ENCODE results near the gene EHMT1.

DNA sequence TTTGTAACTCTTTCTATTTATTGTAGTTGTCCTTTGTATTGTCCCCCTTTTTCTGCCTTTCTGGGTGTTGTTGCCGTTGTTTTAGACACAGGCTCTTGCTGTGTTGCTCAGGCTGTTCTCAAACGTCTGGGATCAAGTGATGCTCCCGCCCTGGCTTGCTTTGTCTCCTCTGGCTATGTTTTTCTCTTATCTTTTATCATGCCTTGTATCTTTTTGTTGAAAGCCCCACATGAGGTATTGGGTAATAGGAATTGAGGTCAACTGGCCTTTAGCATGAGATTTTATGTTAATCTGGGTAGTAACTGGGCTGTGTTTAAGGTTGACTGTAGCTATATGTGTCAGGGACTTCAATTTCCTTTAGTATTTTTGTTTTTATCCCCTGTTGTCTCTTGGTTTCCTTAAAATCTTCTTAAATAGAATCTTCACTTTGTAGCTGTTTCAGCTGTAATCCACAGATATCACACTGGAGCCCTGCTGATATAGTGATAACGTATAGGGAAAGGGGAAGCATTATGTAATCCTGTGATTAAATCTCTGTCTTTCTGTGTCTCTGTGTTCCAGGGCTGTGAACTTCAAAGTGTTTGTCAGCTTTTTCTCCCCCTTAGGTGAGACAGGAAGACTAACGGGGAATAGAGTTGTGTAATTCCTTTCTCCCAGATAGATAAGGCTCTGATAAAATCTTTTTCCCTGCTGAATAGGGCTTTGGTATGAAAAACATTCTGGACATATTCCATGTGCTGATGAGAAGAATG is 232.9 kb downstream of the EHMT1 start:
- TF ChIP-seq, protein P1, sequence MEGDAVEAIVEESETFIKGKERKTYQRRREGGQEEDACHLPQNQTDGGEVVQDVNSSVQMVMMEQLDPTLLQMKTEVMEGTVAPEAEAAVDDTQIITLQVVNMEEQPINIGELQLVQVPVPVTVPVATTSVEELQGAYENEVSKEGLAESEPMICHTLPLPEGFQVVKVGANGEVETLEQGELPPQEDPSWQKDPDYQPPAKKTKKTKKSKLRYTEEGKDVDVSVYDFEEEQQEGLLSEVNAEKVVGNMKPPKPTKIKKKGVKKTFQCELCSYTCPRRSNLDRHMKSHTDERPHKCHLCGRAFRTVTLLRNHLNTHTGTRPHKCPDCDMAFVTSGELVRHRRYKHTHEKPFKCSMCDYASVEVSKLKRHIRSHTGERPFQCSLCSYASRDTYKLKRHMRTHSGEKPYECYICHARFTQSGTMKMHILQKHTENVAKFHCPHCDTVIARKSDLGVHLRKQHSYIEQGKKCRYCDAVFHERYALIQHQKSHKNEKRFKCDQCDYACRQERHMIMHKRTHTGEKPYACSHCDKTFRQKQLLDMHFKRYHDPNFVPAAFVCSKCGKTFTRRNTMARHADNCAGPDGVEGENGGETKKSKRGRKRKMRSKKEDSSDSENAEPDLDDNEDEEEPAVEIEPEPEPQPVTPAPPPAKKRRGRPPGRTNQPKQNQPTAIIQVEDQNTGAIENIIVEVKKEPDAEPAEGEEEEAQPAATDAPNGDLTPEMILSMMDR (IDR thresholded peaks at IDR 0.05; ENCODE audit: poor library complexity), result no peak
- TF ChIP-seq EZH2 (IDR thresholded peaks at IDR 0.05; ENCODE audit: borderline replicate concordance), result no peak
- TF ChIP-seq EZH2phosphoT487 (IDR thresholded peaks at IDR 0.05; ENCODE audit: low read depth, severe bottlenecking, unreplicated experiment), result no peak
